22Rv1 (cell line): ENCODE results near the gene ST3GAL6.

ENCODE experiments used
- H3K27ac ChIP-seq: fragments of 450-650 bp; 2 replicates; pipeline ENCODE4 v1.5.1; 2017
- ZFX ChIP-seq: fragments of 450-650 bp; IDR thresholded peaks from 2 replicates; pipeline ENCODE4 v1.6.1; 2017; ENCODE audit warnings: antibody characterized with exemption, borderline replicate concordance
- TF ChIP-seq, protein P1 (sequence below): fragments of 450-650 bp; IDR thresholded peaks from 2 replicates; pipeline ENCODE4 v1.5.1; 2017; ENCODE audit warnings: mild to moderate bottlenecking

The ST3GAL6 gene

DNA sequence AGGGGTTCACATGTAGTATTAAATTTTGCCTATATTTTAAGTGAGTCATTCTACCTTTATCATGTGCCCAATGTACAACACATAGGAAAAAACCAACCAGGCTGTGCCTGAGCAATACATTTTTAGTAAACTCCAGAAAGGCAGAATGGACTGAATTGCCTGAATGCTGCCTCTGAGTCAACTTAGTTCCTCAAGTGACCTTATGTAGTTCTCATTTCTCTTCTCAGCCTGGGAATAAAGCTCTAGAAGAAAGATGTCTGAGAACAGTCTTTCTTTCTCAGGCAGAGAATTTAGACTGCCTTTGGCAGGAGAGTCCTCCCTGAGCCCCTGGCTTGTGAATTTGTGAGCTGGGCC is 13.0 kb downstream of the ST3GAL6 start:
- no peak overlapping the region for H3K27ac ChIP-seq
- TF ChIP-seq, protein P1, sequence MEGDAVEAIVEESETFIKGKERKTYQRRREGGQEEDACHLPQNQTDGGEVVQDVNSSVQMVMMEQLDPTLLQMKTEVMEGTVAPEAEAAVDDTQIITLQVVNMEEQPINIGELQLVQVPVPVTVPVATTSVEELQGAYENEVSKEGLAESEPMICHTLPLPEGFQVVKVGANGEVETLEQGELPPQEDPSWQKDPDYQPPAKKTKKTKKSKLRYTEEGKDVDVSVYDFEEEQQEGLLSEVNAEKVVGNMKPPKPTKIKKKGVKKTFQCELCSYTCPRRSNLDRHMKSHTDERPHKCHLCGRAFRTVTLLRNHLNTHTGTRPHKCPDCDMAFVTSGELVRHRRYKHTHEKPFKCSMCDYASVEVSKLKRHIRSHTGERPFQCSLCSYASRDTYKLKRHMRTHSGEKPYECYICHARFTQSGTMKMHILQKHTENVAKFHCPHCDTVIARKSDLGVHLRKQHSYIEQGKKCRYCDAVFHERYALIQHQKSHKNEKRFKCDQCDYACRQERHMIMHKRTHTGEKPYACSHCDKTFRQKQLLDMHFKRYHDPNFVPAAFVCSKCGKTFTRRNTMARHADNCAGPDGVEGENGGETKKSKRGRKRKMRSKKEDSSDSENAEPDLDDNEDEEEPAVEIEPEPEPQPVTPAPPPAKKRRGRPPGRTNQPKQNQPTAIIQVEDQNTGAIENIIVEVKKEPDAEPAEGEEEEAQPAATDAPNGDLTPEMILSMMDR, result no peak
- TF ChIP-seq ZFX, result no peak

DNA sequence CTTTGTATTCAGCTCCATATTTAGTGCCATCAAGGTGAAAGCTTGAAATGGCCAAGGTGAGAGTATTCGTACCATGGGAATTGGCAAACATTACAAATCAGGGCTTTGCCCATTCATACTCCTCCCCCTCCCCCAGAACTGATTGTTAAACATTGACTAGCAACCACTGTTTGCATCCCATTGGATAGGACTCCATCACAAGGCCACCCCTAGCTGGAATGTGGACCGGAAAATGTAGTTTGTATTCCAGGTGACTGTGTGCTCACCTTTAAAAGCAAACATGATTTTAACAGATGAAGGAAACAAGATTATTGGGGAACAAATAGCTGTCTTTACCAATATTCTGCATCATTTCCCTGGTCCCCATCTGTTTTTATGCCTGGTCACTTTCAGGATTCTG is 14.1 kb downstream of the ST3GAL6 start:
- no peak overlapping the region for H3K27ac ChIP-seq
- TF ChIP-seq, protein P1, result no peak
- no peak for TF ChIP-seq ZFX

- no peak overlapping the region for H3K27ac ChIP-seq
- TF ChIP-seq ZFX, result no peak
- TF ChIP-seq, protein P1, result no peak
Observed at GRCh38 chr3:98777801-98778220, 14.7 kb downstream of the ST3GAL6 start.

GRCh38 chr3:98778383-98778782 is 15.2 kb downstream of the ST3GAL6 start:
- TF ChIP-seq ZFX, result no peak
- no peak overlapping the region for H3K27ac ChIP-seq

DNA sequence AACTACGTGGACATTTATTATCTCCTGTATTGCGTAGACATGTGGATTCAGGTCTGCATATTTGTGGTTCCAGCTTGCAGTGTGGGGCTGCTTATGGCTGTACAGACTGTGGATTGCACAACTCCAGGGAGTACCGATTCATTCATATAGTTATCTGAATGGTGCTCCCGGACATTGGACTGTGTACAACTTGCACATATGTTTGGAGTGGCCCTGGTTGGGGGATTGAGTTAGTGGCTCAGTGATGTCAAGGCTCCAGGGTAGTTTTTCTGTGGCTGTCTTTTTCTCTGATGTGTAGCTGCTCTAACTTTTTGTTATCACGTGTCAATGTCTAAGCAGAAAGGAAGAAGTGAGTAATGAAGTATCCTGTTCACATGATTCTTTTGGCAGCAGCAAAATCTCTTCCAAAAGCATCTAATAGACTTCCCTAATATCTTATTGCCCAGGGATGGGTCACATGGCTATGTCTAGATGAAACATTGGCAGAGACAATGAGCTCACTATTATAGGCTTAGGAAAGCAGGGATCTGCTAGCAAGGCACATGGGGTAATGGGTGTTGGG is 15.8 kb downstream of the ST3GAL6 start:
- no peak for TF ChIP-seq ZFX
- TF ChIP-seq, protein P1, result no peak
- H3K27ac ChIP-seq, result no peak overlapping the region

DNA sequence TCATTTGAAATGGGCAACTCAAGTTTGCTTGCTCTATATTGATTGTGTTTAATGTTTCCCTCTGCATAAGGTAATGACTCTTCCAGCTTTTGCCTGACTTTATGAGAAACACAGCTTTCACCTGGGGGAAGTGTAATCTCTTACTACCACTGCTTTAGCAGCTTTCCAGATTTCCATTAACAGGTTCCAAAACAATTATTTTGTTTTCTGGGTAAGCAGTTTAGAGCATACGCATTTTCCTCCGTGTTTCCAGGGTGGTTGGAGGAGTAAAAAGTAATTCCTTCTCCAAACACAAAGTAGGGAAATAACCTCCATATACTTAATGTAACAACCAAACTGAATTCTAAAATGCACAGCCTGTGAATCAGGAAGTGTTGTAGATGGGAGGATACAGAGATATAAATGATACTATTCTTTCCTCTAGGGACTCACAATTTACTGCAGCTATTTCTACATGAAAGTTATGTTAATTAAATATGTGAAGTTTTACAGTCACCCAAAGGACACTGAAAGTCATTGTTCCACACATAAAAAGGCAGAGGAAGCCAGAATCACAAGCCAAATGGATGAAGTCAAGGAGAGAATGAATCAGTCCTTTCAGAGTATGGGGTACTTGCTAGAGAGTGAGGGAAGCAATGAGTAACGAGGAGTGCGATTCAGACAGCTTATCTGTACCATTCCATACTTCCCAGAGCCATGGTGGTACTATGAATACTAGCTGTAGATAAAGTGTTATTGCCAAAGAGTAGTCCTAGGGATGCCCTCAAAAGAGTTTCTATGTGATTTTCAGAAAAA is 16.6 kb downstream of the ST3GAL6 start:
- TF ChIP-seq ZFX, result no peak
- TF ChIP-seq, protein P1, result no peak
- H3K27ac ChIP-seq, result no peak overlapping the region

DNA sequence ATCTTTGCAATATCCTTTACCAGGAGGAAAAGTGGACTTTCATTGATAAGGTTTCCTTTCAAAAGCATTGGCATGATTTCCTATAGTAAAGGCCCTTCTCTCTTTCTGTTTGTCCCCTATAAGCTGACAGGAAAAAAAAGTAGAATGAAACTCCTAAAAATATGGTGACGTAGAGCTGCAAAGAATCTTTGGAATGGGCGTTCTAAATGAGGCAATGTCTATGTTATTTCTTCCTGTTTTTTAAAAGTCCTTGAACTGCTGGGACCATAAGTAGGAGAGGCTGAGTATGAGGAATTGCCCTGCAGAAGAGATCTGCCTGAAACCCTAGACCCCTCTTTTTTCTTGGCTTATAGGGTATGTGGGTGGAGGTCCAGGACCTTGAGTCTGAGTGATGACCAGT is 17.2 kb downstream of the ST3GAL6 start:
- TF ChIP-seq, protein P1, result no peak
- TF ChIP-seq ZFX, result no peak
- H3K27ac ChIP-seq, result no peak overlapping the region
